C1 segment of cervical spinal cord (tissue), 14 donors: ENCODE data around the gene C2orf42.
A peak's percentile ranks its signal among the peaks of the same experiment; 100 is the strongest.
"Not testable (repeated sequence)": the region's sequence is repeated elsewhere in the genome, so short reads cannot be mapped to it uniquely, and the experiment has no call there.

Experiments used
- DNase-seq, 14 donors: peaks; one replicate each; lab custom pipeline; 2025; lab: John Stamatoyannopoulos, UW

C2orf42 gene

GRCh38 chr2:70104231-70105111 is 86.3 kb downstream of the C2orf42 start:
- peak in 3 of 14 donors; percentile 20 to 39 (median 22) for DNase-seq

DNA sequence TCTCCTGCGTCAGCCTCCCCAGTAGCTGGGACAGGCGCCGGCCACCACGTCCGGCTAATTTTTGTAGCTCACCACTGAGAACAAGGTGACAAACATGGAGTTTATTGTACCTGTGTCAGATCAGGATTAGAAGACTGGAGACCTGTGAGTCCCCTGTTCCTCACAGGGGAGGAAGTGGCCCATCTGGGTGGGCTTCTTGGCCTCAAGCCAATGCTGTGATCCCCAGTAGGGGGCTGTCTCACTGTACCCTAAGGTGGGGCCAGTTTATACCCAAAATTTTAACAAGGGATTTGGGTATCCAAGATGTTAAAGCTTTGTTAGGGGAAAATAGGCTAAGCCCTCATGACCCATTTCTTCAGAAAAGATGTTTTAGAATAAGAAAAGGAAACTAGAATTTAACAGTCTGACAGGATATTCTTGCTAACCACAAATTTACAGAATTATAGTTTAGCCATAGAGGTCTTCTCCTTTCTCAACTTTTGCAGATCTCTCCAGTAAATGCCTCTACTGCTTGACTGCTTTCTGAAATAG is 87.2 kb downstream of the C2orf42 start:
- no peak for DNase-seq

GRCh38 chr2:70102323-70102905 is 88.4 kb downstream of the C2orf42 start:
- DNase-seq = not testable (repeated sequence)

GRCh38 chr2:70101686-70102085 is 89.1 kb downstream of the C2orf42 start:
- not testable (repeated sequence) for DNase-seq

DNA sequence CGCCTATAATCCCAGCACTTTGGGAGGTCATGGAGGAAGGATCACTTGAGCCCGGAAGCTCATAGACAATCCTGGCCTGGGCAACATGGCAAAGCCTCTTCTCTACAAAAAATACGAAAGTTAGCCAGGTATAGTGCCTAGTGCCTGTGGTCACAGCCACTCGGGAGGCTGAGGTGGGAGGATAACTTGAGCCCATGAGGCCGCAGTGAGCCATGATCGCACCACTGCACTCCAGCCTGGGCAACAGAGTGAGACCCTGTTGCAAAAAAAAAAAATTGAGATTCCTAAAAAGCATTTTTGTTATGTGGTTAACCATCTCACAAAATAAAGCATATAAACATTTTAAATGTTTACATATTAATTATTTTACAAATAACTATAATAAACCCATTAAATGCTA is 89.6 kb downstream of the C2orf42 start:
- no peak for DNase-seq
